Mesendoderm (in vitro differentiated cells): ENCODE data around the gene BPIFB1. TPM values are rescaled to one million over a fixed set of nuclear protein-coding genes. Genes with fewer than 3 reads are reported as not detected.

Source experiments
- DNase-seq: peaks from one replicate; pipeline ENCODE4 v3.0.0; 2013
- H2AK5ac ChIP-seq: 2 replicates; pipeline ENCODE4 v1.6.1; 2013; ENCODE audit warnings: low read length, inconsistent platforms
- H2BK120ac ChIP-seq: 2 replicates; pipeline ENCODE4 v1.6.1; 2013; ENCODE audit warnings: low read depth, mild to moderate bottlenecking, low read length, moderate library complexity, mixed read lengths
- H2BK15ac ChIP-seq: replicated peaks from 2 replicates; pipeline ENCODE4 v1.6.1; 2013; ENCODE audit warnings: low read depth, mild to moderate bottlenecking, moderate library complexity
- H2BK5ac ChIP-seq: 2 replicates; pipeline ENCODE4 v1.6.1; 2013; ENCODE audit warnings: low read length, inconsistent platforms
- H3K18ac ChIP-seq: 2 replicates; pipeline ENCODE4 v1.6.1; 2013; ENCODE audit warnings: mild to moderate bottlenecking, low read length, mixed read lengths
- H3K23ac ChIP-seq: one replicate; pipeline ENCODE4 v1.6.1; 2013; ENCODE audit warnings: low read length
- H3K27ac ChIP-seq: 2 replicates; pipeline ENCODE4 v1.5.1; 2013; ENCODE audit warnings: low read depth, mild to moderate bottlenecking, inconsistent platforms, low read length, moderate library complexity
- H3K27me3 ChIP-seq: 2 replicates; pipeline ENCODE4 v1.6.1; 2013; ENCODE audit warnings: low read length, control low read depth, mild to moderate bottlenecking, inconsistent platforms; ENCODE audit not compliant: insufficient read depth, poor library complexity
- H3K36me3 ChIP-seq: 2 replicates; pipeline ENCODE4 v1.6.1; 2013; ENCODE audit warnings: low read length, inconsistent platforms; ENCODE audit not compliant: control insufficient read depth, insufficient read depth
- H3K4ac ChIP-seq: one replicate; pipeline ENCODE4 v1.6.1; 2013; ENCODE audit warnings: low read depth, mild to moderate bottlenecking, low read length, moderate library complexity
- H3K4me1 ChIP-seq: 2 replicates; pipeline ENCODE4 v1.6.1; 2013; ENCODE audit warnings: low read depth, low read length, inconsistent platforms; ENCODE audit not compliant: control insufficient read depth
- H3K4me2 ChIP-seq: 2 replicates; pipeline ENCODE4 v1.6.1; 2013; ENCODE audit warnings: low read length
- H3K4me3 ChIP-seq: 2 replicates; pipeline ENCODE4 v1.5.1; 2013; ENCODE audit warnings: mild to moderate bottlenecking, low read length
- H3K56ac ChIP-seq: one replicate; pipeline ENCODE4 v1.6.1; 2013; ENCODE audit warnings: low read length
- H3K79me1 ChIP-seq: 2 replicates; pipeline ENCODE4 v1.6.1; 2013; ENCODE audit warnings: low read length, inconsistent platforms
- H3K79me2 ChIP-seq: 2 replicates; pipeline ENCODE4 v1.6.1; 2013; ENCODE audit warnings: mild to moderate bottlenecking, low read length; ENCODE audit not compliant: control insufficient read depth, insufficient read depth
- H3K9ac ChIP-seq: 2 replicates; pipeline ENCODE4 v1.6.1; 2013; ENCODE audit warnings: low read length, inconsistent platforms
- H4K5ac ChIP-seq: one replicate; pipeline ENCODE4 v1.6.1; 2013; ENCODE audit warnings: low read length
- H4K8ac ChIP-seq: one replicate; pipeline ENCODE4 v1.6.1; 2013; ENCODE audit warnings: low read depth, mild to moderate bottlenecking, control low read depth, low read length, moderate library complexity
- WGBS: extraction: QIAGEN DNeasy Blood & Tissue Kit; methylation state at CpG from one replicate; pipeline ENCODE4 v1.1.7; 2013; ENCODE audit warnings: low lambda C conversion rate, missing lambda C conversion rate; ENCODE audit not compliant: insufficient coverage; ENCODE audit errors: extremely low coverage; 5-methylcytosine and 5-hydroxymethylcytosine counted together
- polyA plus RNA-seq, 2 experiments: library from polyadenylated mRNA; stranded (reverse); fragments of 200-250 nt; gene quantifications; one replicate each; pipeline ENCODE4 v1.2.3, GENCODE V29; 2013

BPIFB1 gene, protein sequence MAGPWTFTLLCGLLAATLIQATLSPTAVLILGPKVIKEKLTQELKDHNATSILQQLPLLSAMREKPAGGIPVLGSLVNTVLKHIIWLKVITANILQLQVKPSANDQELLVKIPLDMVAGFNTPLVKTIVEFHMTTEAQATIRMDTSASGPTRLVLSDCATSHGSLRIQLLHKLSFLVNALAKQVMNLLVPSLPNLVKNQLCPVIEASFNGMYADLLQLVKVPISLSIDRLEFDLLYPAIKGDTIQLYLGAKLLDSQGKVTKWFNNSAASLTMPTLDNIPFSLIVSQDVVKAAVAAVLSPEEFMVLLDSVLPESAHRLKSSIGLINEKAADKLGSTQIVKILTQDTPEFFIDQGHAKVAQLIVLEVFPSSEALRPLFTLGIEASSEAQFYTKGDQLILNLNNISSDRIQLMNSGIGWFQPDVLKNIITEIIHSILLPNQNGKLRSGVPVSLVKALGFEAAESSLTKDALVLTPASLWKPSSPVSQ
- polyA plus RNA-seq (2013, experiment 1 of 2): not detected
- polyA plus RNA-seq (2013, experiment 2 of 2): not detected

DNA sequence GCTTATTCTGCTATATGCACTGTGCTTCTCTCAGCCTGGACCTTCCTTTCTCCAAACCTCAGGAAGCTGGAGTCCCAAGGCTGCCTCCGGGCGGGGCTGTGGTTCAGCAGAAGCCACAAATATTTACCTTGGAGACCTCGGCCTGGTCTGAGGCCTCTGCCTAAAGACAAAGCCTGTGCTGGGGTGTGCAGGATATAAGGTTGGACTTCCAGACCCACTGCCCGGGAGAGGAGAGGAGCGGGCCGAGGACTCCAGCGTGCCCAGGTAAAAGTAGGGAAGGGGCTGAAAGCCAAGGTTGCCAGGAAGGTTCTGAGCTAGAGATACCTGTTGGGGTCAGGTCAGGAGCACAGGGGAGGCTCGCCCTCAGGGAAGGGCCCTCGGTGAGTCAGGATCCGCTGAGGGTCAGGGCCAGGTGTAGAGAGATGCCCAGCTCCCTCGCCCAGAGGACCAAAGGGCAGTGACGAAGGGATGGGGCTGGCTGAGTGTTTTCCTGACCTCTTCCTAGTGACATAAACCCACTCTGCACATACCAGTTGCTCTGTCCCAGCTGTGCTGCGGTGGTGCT is at the start of gene BPIFB1:
BPIFB1 (plus strand) TSS at position 224 of the 565 bp plus-strand sequence. CDS start 2,860 bp downstream, outside the sequence.
- Histone ChIP-seq H3K27me3 (no peaks in the 10 kb centered on the region), H2BK15ac (no peak within 1 kb of the TSS), H3K23ac (no peak within 1 kb of the TSS), H3K56ac (no peak within 1 kb of the TSS), H3K79me2 (no peaks in the 10 kb centered on the region), H3K79me1 (no peaks in the 10 kb centered on the region), H4K5ac (no peak within 1 kb of the TSS), H3K27ac (no peak within 1 kb of the TSS), H3K9ac (no peak within 1 kb of the TSS), H2BK120ac (no peak within 1 kb of the TSS), H3K36me3 (no peaks in the 10 kb centered on the region), H3K18ac (no peak within 1 kb of the TSS), H3K4me1 (no peaks in the 10 kb centered on the region), H3K4me3 (no peak within 1 kb of the TSS), H2AK5ac (no peak within 1 kb of the TSS), H2BK5ac (no peak within 1 kb of the TSS), H3K4ac (no peak within 1 kb of the TSS), H3K4me2 (no peak within 1 kb of the TSS), H4K8ac (no peak within 1 kb of the TSS)
- DNase-seq: peak; percentile 30
- WGBS: no CpG with 5 or more reads among the region's 13 CpGs

GRCh38 chr20:33234050-33234449 is 49.0 kb upstream of the BPIFB1 start:
- no peak overlapping the region for H2BK120ac ChIP-seq
- no peaks in the 10 kb centered on the region for H3K4me1 ChIP-seq
- no peaks in the 10 kb centered on the region for H3K36me3 ChIP-seq
- H3K4me2 ChIP-seq: no peak overlapping the region
- H4K8ac ChIP-seq: no peak overlapping the region
- H2BK5ac ChIP-seq: no peak overlapping the region
- H3K18ac ChIP-seq: no peak overlapping the region
- H3K4ac ChIP-seq: no peak overlapping the region
- H3K9ac ChIP-seq: no peak overlapping the region
- H3K27ac ChIP-seq: no peak overlapping the region
- H4K5ac ChIP-seq: no peak overlapping the region
- H3K23ac ChIP-seq: no peak overlapping the region
- H3K79me2 ChIP-seq: no peaks in the 10 kb centered on the region
- no peak overlapping the region for H2BK15ac ChIP-seq
- H3K56ac ChIP-seq: no peak overlapping the region
- H3K79me1 ChIP-seq: no peaks in the 10 kb centered on the region
- WGBS: no CpG with 5 or more reads among the region's 2 CpGs
- no peak for DNase-seq
- H3K27me3 ChIP-seq: no peaks in the 10 kb centered on the region
- no peak overlapping the region for H3K4me3 ChIP-seq
- H2AK5ac ChIP-seq: no peak overlapping the region

DNA sequence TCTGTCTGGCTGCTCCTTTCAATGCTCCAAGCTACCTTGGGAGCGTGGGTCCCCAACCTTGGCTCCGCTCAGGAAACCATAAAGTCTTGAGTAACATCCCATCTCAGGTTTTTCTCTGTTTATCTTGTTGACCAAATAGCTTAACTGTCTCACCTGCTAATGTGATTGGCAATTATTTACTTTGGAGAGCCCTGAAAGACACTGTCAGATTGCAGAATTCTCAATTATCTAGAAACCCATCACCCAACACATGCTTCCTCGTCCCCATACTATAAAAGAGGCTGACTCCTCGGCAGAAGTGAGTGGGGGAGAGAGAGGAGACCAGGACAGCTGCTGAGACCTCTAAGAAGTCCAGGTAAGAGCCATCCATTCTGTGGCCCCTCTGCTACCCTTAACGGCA is 47.3 kb upstream of the BPIFB1 start, which contains the start of gene BPIFA1:
BPIFA1 (plus strand) TSS at position 301 of the 400 bp plus-strand sequence. CDS start 1,716 bp downstream, outside the sequence.
- DNase-seq: no peak
- no peak within 1 kb of the TSS for H4K5ac ChIP-seq
- H3K4me3 ChIP-seq: no peak within 1 kb of the TSS
- no peak within 1 kb of the TSS for H3K4ac ChIP-seq
- H3K9ac ChIP-seq: no peak within 1 kb of the TSS
- no peak within 1 kb of the TSS for H2AK5ac ChIP-seq
- H4K8ac ChIP-seq: no peak within 1 kb of the TSS
- H2BK15ac ChIP-seq: no peak within 1 kb of the TSS
- H3K27ac ChIP-seq: no peak within 1 kb of the TSS
- H2BK120ac ChIP-seq: no peak within 1 kb of the TSS
- no peak within 1 kb of the TSS for H3K23ac ChIP-seq
- H2BK5ac ChIP-seq: no peak within 1 kb of the TSS
- H3K27me3 ChIP-seq: no peaks in the 10 kb centered on the region
- no peaks in the 10 kb centered on the region for H3K79me2 ChIP-seq
- WGBS: no CpG with 5 or more reads among the region's 5 CpGs
- H3K4me1 ChIP-seq: no peaks in the 10 kb centered on the region
- H3K79me1 ChIP-seq: no peaks in the 10 kb centered on the region
- H3K4me2 ChIP-seq: no peak within 1 kb of the TSS
- no peak within 1 kb of the TSS for H3K18ac ChIP-seq
- H3K56ac ChIP-seq: no peak within 1 kb of the TSS
- H3K36me3 ChIP-seq: no peaks in the 10 kb centered on the region

DNA sequence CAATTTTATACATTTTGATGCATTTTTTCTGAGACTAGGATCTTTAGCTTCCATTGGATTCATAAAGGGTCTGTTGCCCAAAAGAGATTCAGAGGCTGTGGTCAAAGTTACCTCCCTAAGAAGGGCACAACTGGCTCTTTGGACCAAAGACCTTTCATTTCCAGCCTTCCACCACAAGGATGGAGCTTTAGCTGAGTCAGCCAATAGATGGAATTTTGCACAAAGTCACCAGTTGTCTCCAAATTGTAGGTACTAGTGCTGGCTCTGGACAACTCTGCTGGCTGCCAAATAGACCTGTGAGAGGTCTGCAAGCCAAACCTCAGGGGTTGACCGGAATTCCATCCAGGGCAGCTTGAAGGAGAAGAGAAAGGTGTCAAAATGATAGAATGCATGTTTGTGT is 46.7 kb upstream of the BPIFB1 start:
- Histone ChIP-seq H3K4me2 (no peak overlapping the region), H3K36me3 (no peaks in the 10 kb centered on the region), H3K79me1 (no peaks in the 10 kb centered on the region), H3K18ac (no peak overlapping the region), H3K56ac (no peak overlapping the region), H2BK120ac (no peak overlapping the region), H3K23ac (no peak overlapping the region), H2AK5ac (no peak overlapping the region), H2BK5ac (no peak overlapping the region), H3K79me2 (no peaks in the 10 kb centered on the region), H3K27ac (no peak overlapping the region), H3K9ac (no peak overlapping the region), H4K5ac (no peak overlapping the region), H3K4ac (no peak overlapping the region), H3K4me3 (no peak overlapping the region), H2BK15ac (no peak overlapping the region), H4K8ac (no peak overlapping the region), H3K27me3 (no peaks in the 10 kb centered on the region), H3K4me1 (no peaks in the 10 kb centered on the region)
- no CpG with 5 or more reads among the region's 1 CpG for WGBS
- no peak for DNase-seq

DNA sequence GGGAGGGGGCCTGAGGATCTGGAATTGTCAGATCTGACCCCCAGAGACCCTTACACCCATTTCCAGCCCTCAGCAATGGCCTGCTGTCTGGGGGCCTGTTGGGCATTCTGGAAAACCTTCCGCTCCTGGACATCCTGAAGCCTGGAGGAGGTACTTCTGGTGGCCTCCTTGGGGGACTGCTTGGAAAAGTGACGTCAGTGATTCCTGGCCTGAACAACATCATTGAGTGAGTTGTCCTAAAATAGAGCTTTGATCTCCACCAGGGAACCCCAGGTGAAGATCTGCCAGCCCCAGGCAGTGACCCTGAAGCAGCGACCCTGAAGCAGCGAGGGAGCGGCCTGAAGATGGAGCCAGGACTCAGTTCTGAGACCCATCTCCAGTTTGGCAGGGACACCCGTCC is 45.0 kb upstream of the BPIFB1 start:
- Histone ChIP-seq H3K79me1 (no peaks in the 10 kb centered on the region), H4K8ac (no peak overlapping the region), H3K4me1 (no peaks in the 10 kb centered on the region), H3K27ac (no peak overlapping the region), H4K5ac (no peak overlapping the region), H2BK15ac (no peak overlapping the region), H3K18ac (no peak overlapping the region), H2AK5ac (no peak overlapping the region), H3K36me3 (no peaks in the 10 kb centered on the region), H3K23ac (no peak overlapping the region), H3K27me3 (no peaks in the 10 kb centered on the region), H3K4me2 (no peak overlapping the region), H3K56ac (no peak overlapping the region), H3K9ac (no peak overlapping the region), H3K79me2 (no peaks in the 10 kb centered on the region), H2BK5ac (no peak overlapping the region), H3K4me3 (no peak overlapping the region), H3K4ac (no peak overlapping the region), H2BK120ac (no peak overlapping the region)
- no peak for DNase-seq
- WGBS: no CpG with 5 or more reads among the region's 6 CpGs
